ENCODE data around the gene SESTD1. TPM values are rescaled to one million over a fixed set of nuclear protein-coding genes. Genes with fewer than 3 reads are reported as not detected.

SESTD1 gene
- total RNA-seq, 8 experiments from 2014 or later: 2.6 to 34.2 (median 25.5) TPM

DNA sequence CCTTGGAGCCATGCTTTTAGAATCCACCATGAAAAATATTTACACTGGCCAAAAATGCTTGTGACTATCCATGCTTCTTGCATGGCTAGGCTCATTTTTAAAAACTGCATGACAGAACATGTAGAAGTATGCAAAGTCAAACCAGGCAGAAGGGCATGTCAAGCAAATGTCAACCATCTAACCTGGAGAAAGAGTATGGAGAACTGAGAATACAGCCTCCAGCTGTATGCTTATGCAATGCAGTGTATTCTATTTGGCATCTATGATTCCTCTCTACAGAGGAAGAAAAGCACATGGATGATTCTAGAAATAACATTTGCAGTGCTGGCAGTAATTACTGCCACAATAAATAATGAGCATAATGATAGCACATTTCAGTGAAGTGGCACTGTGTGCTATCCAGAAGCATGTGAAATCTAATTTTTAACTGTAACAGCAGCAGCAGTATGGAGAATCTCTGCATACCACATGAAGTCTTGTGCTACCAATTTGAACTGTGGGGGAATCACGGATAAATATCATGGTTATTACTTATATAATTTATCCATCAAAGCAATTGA is 127.4 kb downstream of the SESTD1 start:
- ATAC-seq (replicated peaks in 6 of 8): peak in 6 of 8 experiments; percentile 37 to 84 (median 68)
- in situ Hi-C loops (cut with MboI; ENCODE audit: low pct_unique_long_range_greater_than_20kb in 2 of 9, low sequenced_read_pairs in 9 of 9, unreplicated experiment in 9 of 9): loop anchor here in 2 of 9 experiments (10.0 to 25.0 kb wide), 4 partner anchors 225 to 350 kb away; no protein-coding TSS in a partner anchor
- 25 to 100% (median 88%) methylated on average over 1 of the region's 1 CpG; no CpG with 5 or more reads in 3 of the 10 experiments for WGBS, 10 experiments

DNA sequence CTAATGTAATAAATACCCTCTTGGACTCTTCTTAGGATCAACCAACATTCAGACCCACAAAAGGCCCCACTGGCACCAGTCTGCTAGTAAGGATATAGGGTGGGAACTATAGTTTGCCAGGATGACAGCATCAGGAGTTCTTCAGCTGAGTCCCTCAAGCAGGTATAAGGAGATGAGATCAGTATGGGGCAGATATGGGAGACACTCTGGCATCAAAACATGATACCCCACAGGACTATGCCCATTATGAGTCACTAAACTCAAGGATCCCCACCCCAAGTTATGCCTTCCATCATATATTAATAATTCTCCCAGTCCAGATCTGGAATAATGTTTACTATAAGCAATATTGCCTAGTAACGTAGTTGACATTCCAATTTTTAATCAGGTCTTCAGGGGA is 131.6 kb downstream of the SESTD1 start:
- 67 to 92% (median 75%) methylated on average over 1 of the region's 1 CpG; no CpG with 5 or more reads in 5 of the 10 experiments for WGBS, 10 experiments
- peaks cover 0 to 7% of the 10 kb centered on the region in 2 donors for H3K4me1 ChIP-seq (replicated peaks in 1 of 2)
- in situ Hi-C loops (cut with MboI; ENCODE audit: low pct_unique_long_range_greater_than_20kb in 2 of 9, low sequenced_read_pairs in 9 of 9, unreplicated experiment in 9 of 9): loop anchor here in 2 of 9 experiments (10.0 to 25.0 kb wide), 4 partner anchors 221 to 346 kb away; no protein-coding TSS in a partner anchor
- ATAC-seq (replicated peaks in 6 of 8): no peak
- H3K4me3 ChIP-seq: no peak overlapping the region
- H3K27ac ChIP-seq: no peak overlapping the region

More for the DNA sequence above, 127.4 kb downstream of the SESTD1 start:
- H3K27ac ChIP-seq: peak overlapping the region in 1 of 2 donors; percentile 43
- H3K4me3 ChIP-seq: no peak overlapping the region
- H3K4me1 ChIP-seq (replicated peaks in 1 of 2): peaks cover 0 to 7% of the 10 kb centered on the region in 2 donors

DNA sequence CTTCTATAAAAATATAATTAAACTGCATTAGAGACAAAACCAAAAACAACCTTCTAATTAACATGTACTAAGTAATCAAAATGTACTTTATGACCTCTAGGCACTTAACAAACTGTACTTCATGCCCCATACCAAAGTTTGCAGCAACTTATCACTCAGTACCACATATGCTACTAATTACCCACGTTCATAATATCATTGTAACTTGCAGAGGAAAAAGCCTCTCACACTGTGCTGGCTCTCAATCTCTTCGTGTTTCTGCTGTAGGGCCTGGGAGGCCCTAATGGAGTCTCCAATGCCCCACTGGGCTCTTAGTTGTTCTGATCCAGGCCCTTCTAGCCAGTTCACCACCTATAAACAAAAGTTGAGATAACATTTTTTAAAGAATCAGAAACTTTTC is 132.6 kb downstream of the SESTD1 start:
- Histone ChIP-seq H3K4me3 (no peak overlapping the region), H3K27ac (no peak overlapping the region), H3K4me1 (replicated peaks in 1 of 2) (peaks cover 0 to under 1% of the 10 kb centered on the region in 2 donors)
- in situ Hi-C loops (cut with MboI; ENCODE audit: low pct_unique_long_range_greater_than_20kb in 2 of 9, low sequenced_read_pairs in 9 of 9, unreplicated experiment in 9 of 9): loop anchor here in 2 of 9 experiments (10.0 to 25.0 kb wide), 4 partner anchors 220 to 345 kb away; no protein-coding TSS in a partner anchor
- ATAC-seq (replicated peaks in 6 of 8): no peak
- 0 to 89% (median 46%) methylated on average over 1 to 2 of the region's 2 CpGs for WGBS, 10 experiments

DNA sequence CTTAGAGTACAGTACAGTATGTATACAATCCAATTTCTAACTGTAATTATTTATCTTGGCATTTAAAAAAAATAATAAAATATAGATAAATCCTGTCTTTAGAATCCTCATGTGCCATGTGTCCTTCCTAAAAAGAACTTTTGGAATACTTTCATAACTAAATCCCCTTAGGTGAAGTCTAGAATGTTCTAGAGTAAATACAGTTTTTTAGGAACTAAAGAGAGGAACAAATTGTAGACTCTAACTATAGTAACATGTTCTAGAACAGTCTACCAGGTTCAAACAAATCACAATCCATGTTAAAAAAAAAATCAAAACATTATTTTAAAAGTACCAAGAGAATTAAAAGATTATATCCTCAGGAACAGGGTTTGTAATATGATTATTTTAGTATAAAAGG is 134.1 kb downstream of the SESTD1 start:
- Histone ChIP-seq H3K4me3 (no peak overlapping the region), H3K27ac (no peak overlapping the region), H3K4me1 (replicated peaks in 1 of 2) (no peaks in the 10 kb centered on the region)
- ATAC-seq (replicated peaks in 6 of 8): no peak
- in situ Hi-C loops (cut with MboI; ENCODE audit: low pct_unique_long_range_greater_than_20kb in 2 of 9, low sequenced_read_pairs in 9 of 9, unreplicated experiment in 9 of 9): loop anchor here in 2 of 9 experiments (10.0 to 25.0 kb wide), 4 partner anchors 218 to 343 kb away; no protein-coding TSS in a partner anchor

DNA sequence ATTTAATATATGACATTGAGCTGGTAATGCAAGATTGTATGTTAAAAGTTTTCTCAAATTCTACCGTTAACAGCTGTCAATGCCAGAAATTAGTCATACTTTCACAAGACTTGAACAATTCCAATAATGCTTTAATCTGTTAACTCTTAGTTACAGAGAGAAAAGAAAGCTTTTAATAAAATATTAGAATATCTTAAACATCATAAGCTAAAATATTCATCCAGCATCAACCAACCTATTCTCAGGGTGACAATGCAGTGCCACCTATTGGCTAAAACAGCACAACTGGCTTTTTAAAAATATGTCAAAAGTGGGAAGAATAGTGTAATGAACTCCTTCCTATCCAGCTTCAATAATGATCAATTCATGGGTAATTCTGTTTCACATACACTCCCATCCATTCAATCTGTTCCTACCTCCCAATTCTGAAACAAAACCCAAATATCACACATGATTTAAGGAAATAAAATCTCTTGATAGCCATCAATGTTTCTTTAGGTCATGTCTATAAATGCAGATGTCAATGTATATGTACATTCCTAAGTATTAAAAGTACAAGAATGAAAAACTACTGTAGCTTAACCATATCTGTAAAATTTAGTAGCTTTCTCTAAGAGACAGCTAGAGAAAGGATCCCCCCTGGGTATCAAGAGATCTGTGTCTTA is 134.9 kb downstream of the SESTD1 start:
- Histone ChIP-seq H3K4me1 (replicated peaks in 1 of 2) (no peaks in the 10 kb centered on the region), H3K4me3 (no peak overlapping the region), H3K27ac (no peak overlapping the region)
- peak in 1 of 8 experiments; percentile 30 for ATAC-seq (replicated peaks in 6 of 8)
- in situ Hi-C loops (cut with MboI; ENCODE audit: low pct_unique_long_range_greater_than_20kb in 2 of 9, low sequenced_read_pairs in 9 of 9, unreplicated experiment in 9 of 9): loop anchor here in 2 of 9 experiments (10.0 to 25.0 kb wide), 4 partner anchors 217 to 342 kb away; no protein-coding TSS in a partner anchor
- WGBS, 10 experiments: 0 to 100% (median 73%) methylated on average over 1 of the region's 1 CpG; no CpG with 5 or more reads in 1 of the 10 experiments

DNA sequence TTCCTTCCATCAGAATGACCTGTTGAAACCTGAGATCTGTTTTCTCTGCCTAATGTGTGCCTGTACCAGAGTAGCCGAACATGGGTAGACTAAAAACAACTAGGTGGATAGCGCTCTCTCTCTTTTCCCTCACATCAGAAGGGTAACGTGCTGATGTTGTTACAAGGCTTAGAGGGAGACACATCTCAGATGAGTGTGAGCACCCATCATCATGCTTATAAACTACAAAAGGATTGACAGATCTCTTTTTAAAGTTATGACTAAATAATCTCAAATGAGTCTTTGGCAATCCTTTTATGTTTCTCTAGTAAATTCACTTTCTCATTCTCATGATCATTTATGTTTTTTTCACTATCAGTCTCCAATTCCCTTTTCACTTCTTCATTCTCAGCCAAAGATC is 139.2 kb downstream of the SESTD1 start:
- no peak overlapping the region for H3K4me3 ChIP-seq
- no peak overlapping the region for H3K27ac ChIP-seq
- in situ Hi-C loops (cut with MboI; ENCODE audit: low pct_unique_long_range_greater_than_20kb in 2 of 9, low sequenced_read_pairs in 9 of 9, unreplicated experiment in 9 of 9): loop anchor here in 2 of 9 experiments (25.0 kb wide), 3 partner anchors 213 to 338 kb away; no protein-coding TSS in a partner anchor
- WGBS, 10 experiments: 60 to 100% (median 100%) methylated on average over 1 to 3 of the region's 3 CpGs; no CpG with 5 or more reads in 4 of the 10 experiments
- no peaks in the 10 kb centered on the region for H3K4me1 ChIP-seq (replicated peaks in 1 of 2)
- ATAC-seq (replicated peaks in 6 of 8): no peak

DNA sequence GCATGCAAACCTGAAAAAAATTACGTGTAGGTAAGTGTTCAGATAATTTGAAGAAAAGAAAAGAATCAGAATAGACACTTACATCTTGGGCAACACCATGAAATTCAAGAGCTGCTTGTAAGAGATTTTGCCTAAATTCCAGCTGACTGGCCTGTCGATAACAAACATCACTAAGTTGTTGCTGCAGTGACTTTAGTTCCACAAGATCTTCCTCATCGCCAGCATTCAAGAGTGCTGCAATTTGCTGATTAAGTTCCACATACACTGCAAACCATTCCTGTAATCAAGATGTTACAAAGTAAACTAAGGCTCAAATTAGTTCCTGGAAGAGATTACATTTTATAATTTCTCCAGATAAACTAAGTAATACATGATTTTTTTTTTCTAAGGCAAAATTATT is 140.3 kb downstream of the SESTD1 start:
- H3K4me1 ChIP-seq (replicated peaks in 1 of 2): no peaks in the 10 kb centered on the region
- no peak for ATAC-seq (replicated peaks in 6 of 8)
- no peak overlapping the region for H3K27ac ChIP-seq
- H3K4me3 ChIP-seq: no peak overlapping the region
- in situ Hi-C loops (cut with MboI; ENCODE audit: low pct_unique_long_range_greater_than_20kb in 2 of 9, low sequenced_read_pairs in 9 of 9, unreplicated experiment in 9 of 9): no loop called here
- WGBS, 10 experiments: 67 to 100% (median 83%) methylated on average over 1 to 3 of the region's 3 CpGs

DNA sequence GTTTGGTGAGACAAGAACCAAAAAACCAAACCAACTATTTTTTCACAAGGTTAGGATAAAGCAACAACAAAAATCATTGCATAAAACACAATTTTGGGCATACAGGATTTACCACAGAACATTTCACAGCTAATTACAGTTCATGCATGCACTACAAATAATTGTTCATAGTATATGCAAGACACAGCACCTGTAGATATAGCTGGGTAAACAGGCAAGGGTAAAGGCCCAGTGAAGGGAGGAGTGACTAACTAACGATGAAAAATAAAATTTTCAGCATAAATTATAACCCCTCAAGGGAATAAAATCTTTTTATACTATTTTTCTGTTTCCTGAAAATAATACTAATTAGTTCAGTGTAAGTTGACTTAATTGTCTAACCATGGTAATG is 141.4 kb downstream of the SESTD1 start:
- Histone ChIP-seq H3K4me3 (no peak overlapping the region), H3K4me1 (replicated peaks in 1 of 2) (no peaks in the 10 kb centered on the region), H3K27ac (no peak overlapping the region)
- WGBS, 10 experiments: 50 to 100% (median 86%) methylated on average over 1 of the region's 1 CpG; no CpG with 5 or more reads in 1 of the 10 experiments
- in situ Hi-C loops (cut with MboI; ENCODE audit: low pct_unique_long_range_greater_than_20kb in 2 of 9, low sequenced_read_pairs in 9 of 9, unreplicated experiment in 9 of 9): no loop called here
- no peak for ATAC-seq (replicated peaks in 6 of 8)

DNA sequence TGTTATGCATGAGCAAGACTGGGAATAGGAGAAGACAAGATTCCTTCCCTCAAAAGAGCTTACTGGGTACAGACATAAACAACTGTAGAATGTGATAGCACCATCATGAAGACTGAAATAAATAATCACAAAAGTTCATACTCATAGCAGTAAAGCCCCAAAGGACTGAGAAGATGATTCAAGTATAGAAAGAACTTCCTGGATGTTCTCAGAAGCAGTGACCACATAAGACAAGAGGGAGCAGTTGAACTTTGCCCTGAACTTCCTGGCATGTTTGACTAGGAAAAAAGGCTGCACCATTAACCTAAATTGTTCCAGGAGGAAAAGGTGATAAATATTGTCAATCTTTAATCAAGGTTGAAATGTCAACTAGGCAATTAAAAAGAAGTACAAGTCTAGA is 156.9 kb downstream of the SESTD1 start:
- Histone ChIP-seq H3K4me1 (replicated peaks in 1 of 2) (peaks cover 23 to 26% of the 10 kb centered on the region in 2 donors), H3K27ac (no peak overlapping the region), H3K4me3 (no peak overlapping the region)
- in situ Hi-C loops (cut with MboI; ENCODE audit: low pct_unique_long_range_greater_than_20kb in 2 of 9, low sequenced_read_pairs in 9 of 9, unreplicated experiment in 9 of 9): no loop called here
- ATAC-seq (replicated peaks in 6 of 8): no peak

DNA sequence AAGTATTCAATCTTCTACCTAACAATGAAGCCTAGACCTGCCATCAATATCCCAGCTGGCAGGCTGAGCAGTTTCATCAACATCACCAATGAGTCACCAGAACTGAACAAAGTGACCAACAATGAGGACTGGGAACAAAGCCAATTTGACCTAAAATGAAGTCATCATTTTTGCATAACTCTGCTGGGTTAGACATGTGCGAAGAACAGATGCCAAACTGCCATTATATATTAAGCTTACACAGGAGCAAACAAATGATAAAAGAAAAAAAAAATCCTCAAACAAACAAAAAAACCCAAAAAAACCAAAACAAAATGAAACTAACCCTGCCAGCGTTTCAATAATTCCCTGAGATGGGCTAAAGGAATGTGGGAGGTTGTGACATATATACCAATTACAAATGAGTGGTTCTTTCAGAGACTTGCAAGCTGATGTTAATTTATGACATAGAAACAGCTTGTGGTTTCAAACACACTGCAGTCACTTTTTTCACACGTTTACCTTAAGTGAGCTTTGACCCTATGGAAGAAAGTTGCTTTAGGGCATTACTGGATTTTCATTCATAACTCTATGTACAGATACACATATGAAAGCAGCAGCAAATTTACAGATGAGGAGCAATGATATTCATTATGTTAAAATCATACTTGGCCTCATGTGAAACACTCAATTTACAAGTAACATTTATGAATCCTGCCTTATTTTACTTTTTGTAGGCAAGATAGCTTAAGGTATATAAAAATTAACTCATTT is 157.8 kb downstream of the SESTD1 start:
- H3K27ac ChIP-seq: peak overlapping the region in 1 of 2 donors; percentile 47

DNA sequence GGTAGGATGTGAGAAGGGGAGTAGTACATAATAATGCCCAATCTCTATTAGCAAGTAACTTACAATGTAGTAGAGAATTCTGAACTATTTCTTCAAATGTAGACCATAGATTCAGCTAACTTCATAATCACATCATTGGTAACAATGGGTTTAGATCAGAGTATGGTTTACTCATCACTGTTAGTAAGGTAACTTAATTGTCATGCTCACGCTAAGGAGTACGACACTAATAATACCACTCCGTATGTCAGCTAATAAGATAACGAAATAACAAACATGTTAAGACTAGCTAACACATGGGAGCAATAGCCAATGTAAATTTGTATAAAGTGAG is 158.3 kb downstream of the SESTD1 start:
- Histone ChIP-seq H3K4me1 (replicated peaks in 1 of 2) (peaks cover 23 to 26% of the 10 kb centered on the region in 2 donors), H3K4me3 (no peak overlapping the region), H3K27ac (peak overlapping the region; percentile 54 to 60)
- WGBS, 10 experiments: 0 to 70% (median 37%) methylated on average over 2 to 4 of the region's 4 CpGs; no CpG with 5 or more reads in 2 of the 10 experiments
- no peak for ATAC-seq (replicated peaks in 6 of 8)
- in situ Hi-C loops (cut with MboI; ENCODE audit: low pct_unique_long_range_greater_than_20kb in 2 of 9, low sequenced_read_pairs in 9 of 9, unreplicated experiment in 9 of 9): no loop called here

More for the DNA sequence above, 157.8 kb downstream of the SESTD1 start:
- no peak overlapping the region for H3K4me3 ChIP-seq
- in situ Hi-C loops (cut with MboI; ENCODE audit: low pct_unique_long_range_greater_than_20kb in 2 of 9, low sequenced_read_pairs in 9 of 9, unreplicated experiment in 9 of 9): no loop called here
- ATAC-seq (replicated peaks in 6 of 8): peak; percentile 88 to 98 (median 95)
- WGBS, 10 experiments: 0 to 16% (median 3%) methylated on average over 2 to 3 of the region's 3 CpGs
- peaks cover 23 to 26% of the 10 kb centered on the region in 2 donors for H3K4me1 ChIP-seq (replicated peaks in 1 of 2)

DNA sequence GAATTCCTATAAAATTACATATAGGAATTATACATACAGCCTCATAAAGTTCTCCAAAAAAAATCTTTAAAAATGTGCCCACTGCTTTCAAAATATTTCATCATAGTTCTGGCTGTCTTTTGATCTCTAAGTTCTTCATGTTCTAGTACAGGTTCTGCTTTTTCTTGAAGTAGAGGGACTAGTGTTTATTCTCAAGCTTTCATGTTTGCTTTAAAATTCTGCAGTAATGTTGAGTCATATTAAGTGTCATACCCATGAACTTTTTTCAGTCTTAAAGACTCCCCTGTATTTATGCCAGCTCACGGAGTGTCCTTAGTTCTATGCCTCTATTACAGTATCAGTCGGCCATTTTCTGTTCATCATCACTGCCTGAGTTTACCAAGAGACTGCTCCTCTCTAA is 159.9 kb downstream of the SESTD1 start:
- Histone ChIP-seq H3K27ac (no peak overlapping the region), H3K4me1 (replicated peaks in 1 of 2) (peaks cover 23 to 26% of the 10 kb centered on the region in 2 donors), H3K4me3 (no peak overlapping the region)
- 88 to 100% (median 97%) methylated on average over 1 to 2 of the region's 2 CpGs; no CpG with 5 or more reads in 3 of the 10 experiments for WGBS, 10 experiments
- in situ Hi-C loops (cut with MboI; ENCODE audit: low pct_unique_long_range_greater_than_20kb in 2 of 9, low sequenced_read_pairs in 9 of 9, unreplicated experiment in 9 of 9): no loop called here
- ATAC-seq (replicated peaks in 6 of 8): no peak

Measured in motor neuron (in vitro differentiated cells).